Measurements from ENCODE around the gene BTN3A1.

Gene BTN3A1

DNA sequence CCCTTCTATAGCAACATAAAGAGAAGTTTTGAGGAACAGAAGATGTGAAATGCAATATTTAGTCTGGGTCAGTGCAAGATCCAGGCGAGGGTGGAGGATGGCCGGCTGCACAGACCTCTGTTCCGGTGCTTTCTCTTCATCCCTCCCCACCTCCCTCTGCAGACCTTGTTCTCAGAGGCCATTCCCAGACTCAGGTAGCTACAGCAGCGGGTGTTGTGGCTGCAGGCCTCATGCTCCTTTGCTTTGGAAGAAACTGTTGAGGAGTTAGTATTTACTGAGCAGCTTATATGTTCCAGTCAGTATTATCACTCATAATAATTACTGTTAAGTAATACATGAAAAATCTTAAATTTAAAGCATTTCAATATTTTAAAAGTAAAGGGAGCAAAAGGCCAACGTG is 39.9 kb downstream of the BTN3A1 start:
- H3K4me3 ChIP-seq (ENCODE audit: low read length): no peak overlapping the region
- no peak for TF ChIP-seq CTCF (conservative IDR thresholded peaks at IDR 0.05; ENCODE audit: low read depth, low read length)
- no peak for DNase-seq (ENCODE audit: low read depth)

DNA sequence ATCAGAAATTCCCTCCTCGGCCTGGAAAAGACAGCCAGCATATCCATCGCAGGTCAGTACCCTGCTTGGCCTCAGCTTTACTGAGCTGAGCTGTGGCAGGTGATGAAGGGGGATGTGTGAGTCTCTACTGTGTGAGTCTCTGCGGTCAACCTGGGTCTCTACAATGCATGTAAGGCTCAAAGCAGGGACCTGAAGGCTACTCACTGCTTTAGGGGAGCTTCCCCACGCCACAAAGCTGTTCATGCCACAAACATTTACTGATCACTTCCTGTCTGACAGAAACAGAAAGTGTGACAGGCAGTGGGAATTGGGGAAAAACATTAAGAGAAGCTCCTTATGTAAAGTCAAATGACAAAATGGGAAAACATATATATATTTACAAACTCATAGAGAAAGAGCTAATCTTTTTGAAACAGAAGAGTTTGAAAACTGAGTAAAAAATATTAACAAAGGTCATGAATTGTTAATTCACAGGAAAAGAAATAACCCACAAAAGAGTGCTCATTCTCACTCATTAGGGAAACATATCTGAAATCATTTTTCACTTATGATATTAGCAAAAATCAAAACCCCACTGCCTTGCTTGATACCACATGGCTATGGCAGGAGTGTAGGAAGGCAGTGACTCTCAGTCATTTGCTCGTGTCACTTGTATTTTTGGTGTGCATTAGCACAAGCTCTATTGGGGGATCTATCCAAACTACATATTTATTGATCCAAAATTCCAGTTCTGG is 44.0 kb downstream of the BTN3A1 start:
- no peak for DNase-seq (ENCODE audit: low read depth)
- H3K4me3 ChIP-seq (ENCODE audit: low read length): no peak overlapping the region
- no peak for TF ChIP-seq CTCF (conservative IDR thresholded peaks at IDR 0.05; ENCODE audit: low read depth, low read length)

- no peak for TF ChIP-seq CTCF (conservative IDR thresholded peaks at IDR 0.05; ENCODE audit: low read depth, low read length)
- H3K4me3 ChIP-seq (ENCODE audit: low read length): no peak overlapping the region
- no peak for DNase-seq (ENCODE audit: low read depth)
Observed at GRCh38 chr6:26447257-26447656, 45.2 kb downstream of the BTN3A1 start.

- no peak for DNase-seq (ENCODE audit: low read depth)
- no peak overlapping the region for H3K4me3 ChIP-seq (ENCODE audit: low read length)
- TF ChIP-seq CTCF (conservative IDR thresholded peaks at IDR 0.05; ENCODE audit: low read depth, low read length): no peak
Observed at GRCh38 chr6:26450240-26450639, 48.2 kb downstream of the BTN3A1 start.

DNA sequence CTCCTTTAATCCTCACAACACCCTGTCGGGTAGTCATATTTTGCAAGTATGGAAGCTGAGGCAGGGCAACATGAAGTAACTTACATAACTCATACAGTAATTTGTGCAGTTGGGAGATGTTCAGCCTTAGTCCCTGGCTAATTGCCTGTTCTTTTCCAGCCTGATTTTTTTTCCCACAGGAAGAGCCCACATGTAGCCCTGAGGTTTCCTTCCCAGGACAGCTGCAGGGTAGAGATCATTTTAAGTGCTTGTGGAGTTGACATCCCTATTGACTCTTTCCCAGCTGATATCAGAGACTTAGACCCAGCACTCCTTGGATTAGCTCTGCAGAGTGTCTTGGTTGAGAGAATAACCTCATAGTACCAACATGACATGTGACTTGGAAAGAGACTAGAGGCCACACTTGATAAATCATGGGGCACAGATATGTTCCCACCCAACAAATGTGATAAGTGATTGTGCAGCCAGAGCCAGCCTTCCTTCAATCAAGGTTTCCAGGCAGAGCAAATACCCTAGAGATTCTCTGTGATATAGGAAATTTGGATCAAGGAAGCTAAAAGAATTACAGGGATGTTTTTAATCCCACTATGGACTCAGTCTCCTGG is 50.7 kb downstream of the BTN3A1 start:
- no peak for DNase-seq (ENCODE audit: low read depth)
- no peak for TF ChIP-seq CTCF (conservative IDR thresholded peaks at IDR 0.05; ENCODE audit: low read depth, low read length)
- H3K4me3 ChIP-seq (ENCODE audit: low read length): no peak overlapping the region

DNA sequence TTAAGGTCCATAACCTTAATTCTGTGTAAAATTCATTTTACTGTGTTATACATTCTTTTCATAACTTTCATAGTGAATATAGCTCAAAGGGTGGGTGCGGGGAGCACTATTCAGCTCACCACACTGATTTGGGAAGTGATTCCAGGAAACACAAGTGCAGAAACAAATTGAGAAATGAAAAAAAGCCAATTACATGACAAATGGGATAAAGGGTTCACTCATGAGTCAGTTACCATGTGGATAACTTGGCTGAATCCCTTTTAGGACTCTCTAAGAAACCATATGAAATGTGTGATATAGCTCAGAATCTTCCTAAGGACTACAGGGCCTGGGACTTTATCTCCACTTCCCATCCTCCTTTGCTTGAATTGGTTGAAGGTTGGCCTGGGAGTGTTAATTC is 52.6 kb downstream of the BTN3A1 start:
- DNase-seq (ENCODE audit: low read depth): no peak
- H3K4me3 ChIP-seq (ENCODE audit: low read length): no peak overlapping the region
- TF ChIP-seq CTCF (conservative IDR thresholded peaks at IDR 0.05; ENCODE audit: low read depth, low read length): no peak

GRCh38 chr6:26455357-26455970 is 53.4 kb downstream of the BTN3A1 start:
- no peak for TF ChIP-seq CTCF (conservative IDR thresholded peaks at IDR 0.05; ENCODE audit: low read depth, low read length)
- no peak overlapping the region for H3K4me3 ChIP-seq (ENCODE audit: low read length)
- no peak for DNase-seq (ENCODE audit: low read depth)
